K562 (cell line): ENCODE measurements around the gene TRMT10A.

Experiments used
- CREB1 ChIP-seq, 2 experiments: sonication (generic) in 1 of 2; formaldehyde crosslinking in 1 of 2; IDR thresholded peaks; 2 replicates each; pipeline versions ENCODE4 v1.6.1 to v1.8.0; 2012 to 2022; ENCODE audit warnings: inconsistent platforms in 1 of 2, mild to moderate bottlenecking in 1 of 2, missing genetic modification reagents in 1 of 2, moderate library complexity in 1 of 2
- CTCF ChIP-seq, 3 experiments: IDR thresholded peaks in 2 of 3; conservative IDR thresholded peaks in 1 of 3; 2 replicates each; pipeline ENCODE4 v1.5.1; 2011 to 2012; ENCODE audit warnings: low read length in 3 of 3, mild to moderate bottlenecking in 3 of 3, control low read depth in 2 of 3, improper control_type of control experiment in 1 of 3, inconsistent platforms in 1 of 3, low read depth in 1 of 3, mixed read lengths in 1 of 3, moderate library complexity in 1 of 3; ENCODE audit not compliant: insufficient read depth in 2 of 3
- POLR2A ChIP-seq: fragments of 450-650 bp; conservative IDR thresholded peaks from 2 replicates; pipeline ENCODE4 v1.6.1; 2016
- SP2 ChIP-seq: IDR thresholded peaks from 2 replicates; pipeline ENCODE4 v1.6.1; 2011; ENCODE audit warnings: mild to moderate bottlenecking, low read depth, low read length, moderate library complexity; ENCODE audit not compliant: poor library complexity, severe bottlenecking; ENCODE audit errors: extremely low read depth
- ZC3H4 ChIP-seq: sonication (generic); formaldehyde crosslinking; IDR thresholded peaks from 2 replicates; pipeline ENCODE4 v1.9.0; 2021; ENCODE audit warnings: missing genetic modification reagents, borderline replicate concordance

GRCh38 chr4:99612704-99613103 is 48.9 kb upstream of the TRMT10A start:
- TF ChIP-seq SP2 (no peak), CREB1 (IDR thresholded peaks at IDR 0.05) (no peak), CREB1 (CRISPR knock-in tag; IDR thresholded peaks at IDR 0.05) (no peak), POLR2A (no peak), ZC3H4 (CRISPR knock-in tag) (no peak), CTCF (IDR thresholded peaks at IDR 0.05 in 2 of 3, conservative IDR thresholded peaks at IDR 0.05 in 1 of 3; ENCODE audit: insufficient read depth in 2 of 3, low read depth in 1 of 3, low read length in 3 of 3) (no peak)
